Measurements from ENCODE around the gene MYO6.

- TF ChIP-seq POLR2AphosphoS5 (IDR thresholded peaks at IDR 0.05; ENCODE audit: low read depth, low read length): no peak
- no peak for TF ChIP-seq CTCF (IDR thresholded peaks at IDR 0.05; ENCODE audit: control extremely low read depth in 1 of 3, insufficient read depth in 1 of 3, low read depth in 1 of 3, low read length in 3 of 3)
- TF ChIP-seq KDM1A (IDR thresholded peaks at IDR 0.05; ENCODE audit: borderline replicate concordance, low read length): no peak
- TF ChIP-seq CBX8 (IDR thresholded peaks at IDR 0.05; ENCODE audit: borderline replicate concordance, low read depth, low read length): no peak
- TF ChIP-seq EP300 (IDR thresholded peaks at IDR 0.05; ENCODE audit: borderline replicate concordance in 1 of 2, low read depth in 2 of 2, low read length in 2 of 2): no peak
- TF ChIP-seq POLR2A (IDR thresholded peaks at IDR 0.05; ENCODE audit: control extremely low read depth in 1 of 2, low read depth in 2 of 2, low read length in 2 of 2): no peak
- no peak for TF ChIP-seq YY1 (IDR thresholded peaks at IDR 0.05; ENCODE audit: low read depth, low read length)
- no peak for TF ChIP-seq CHD7 (IDR thresholded peaks at IDR 0.05; ENCODE audit: insufficient replicate concordance, low read length)
- TF ChIP-seq KDM4A (IDR thresholded peaks at IDR 0.05; ENCODE audit: low read depth, low read length, severe bottlenecking): no peak
These were observed 51.1 kb downstream of the MYO6 start for GRCh38 chr6:75800133-75800532.

All from H1 (cell line).